Amniotic epithelial cell (primary cell): ENCODE data around the gene FAM234B.
A peak's percentile ranks its signal among the peaks of the same experiment; 100 is the strongest.

Experiments used
- DNase-seq: peaks from one replicate; pipeline ENCODE4 v3.0.0-alpha.2; 2010; ENCODE audit warnings: low read depth

The FAM234B gene

DNA sequence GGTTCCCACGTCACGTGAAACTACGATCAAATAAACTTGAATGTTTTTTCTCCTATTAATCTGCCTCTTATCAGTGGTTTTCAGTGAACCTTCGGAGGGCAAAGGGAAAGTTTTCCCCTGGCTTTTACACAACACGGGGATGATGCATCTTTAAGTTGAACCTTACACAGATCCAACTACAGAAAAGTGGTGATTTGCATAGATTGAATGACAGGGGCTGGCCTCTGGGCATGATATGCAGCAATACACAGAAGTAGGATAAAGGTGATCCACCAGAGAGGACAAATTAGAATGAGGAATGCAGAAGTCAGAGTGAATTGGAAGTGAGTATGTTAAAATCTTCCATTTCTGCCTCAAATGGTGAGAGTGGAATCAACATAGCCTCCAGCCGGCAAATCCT lies 47.7 kb downstream of the FAM234B start:
- peak; percentile 40 for DNase-seq

DNA sequence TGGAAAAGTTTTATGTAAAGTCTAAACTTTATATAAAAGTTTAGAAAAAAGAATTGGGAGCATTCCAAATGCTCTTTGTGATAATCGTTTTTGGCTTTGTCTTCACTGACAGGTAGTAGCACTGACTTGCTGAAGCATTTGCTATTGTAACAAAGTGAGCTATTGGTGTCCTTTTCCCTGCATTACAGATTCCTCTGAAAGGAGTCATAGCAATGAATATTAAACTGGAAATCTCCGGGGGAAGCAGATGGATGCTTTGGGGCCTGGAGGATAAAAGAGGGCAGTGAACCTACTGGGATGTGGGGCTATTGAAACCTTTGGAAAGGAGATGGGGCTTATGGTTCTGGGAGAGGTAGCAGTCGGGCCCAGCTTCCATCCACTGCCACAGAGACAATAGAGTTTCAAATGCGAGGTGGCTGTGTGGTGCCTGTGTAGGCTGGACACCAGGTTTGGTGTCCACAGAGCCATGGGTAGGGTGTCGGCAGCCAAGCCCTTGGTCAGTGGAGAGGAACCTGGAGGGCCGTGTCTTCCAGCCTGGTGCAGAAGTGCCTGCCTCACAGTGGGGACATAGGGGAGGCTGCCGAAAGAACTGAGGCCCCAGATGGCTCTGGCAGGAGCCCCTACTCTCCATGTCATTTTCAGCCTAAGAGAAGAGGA lies 49.1 kb downstream of the FAM234B start:
- no peak for DNase-seq

DNA sequence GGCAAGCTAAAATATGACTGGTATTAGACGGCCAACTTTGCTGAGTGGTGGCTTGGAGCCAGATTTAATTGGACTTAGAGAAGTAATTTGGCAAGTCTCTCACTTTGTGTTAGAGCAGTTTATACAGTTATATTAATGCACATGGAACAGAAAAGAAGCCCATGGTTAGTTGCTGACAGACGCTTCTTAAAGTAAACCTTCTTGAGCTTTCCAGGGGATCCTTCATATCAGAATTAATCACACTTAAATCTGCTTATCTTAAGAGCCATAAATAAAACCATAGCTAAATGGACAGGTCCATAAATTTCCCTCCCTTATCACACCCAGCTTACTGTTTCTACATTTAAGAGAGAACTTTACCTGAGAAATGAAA lies 49.7 kb downstream of the FAM234B start:
- DNase-seq: peak; percentile 82

DNA sequence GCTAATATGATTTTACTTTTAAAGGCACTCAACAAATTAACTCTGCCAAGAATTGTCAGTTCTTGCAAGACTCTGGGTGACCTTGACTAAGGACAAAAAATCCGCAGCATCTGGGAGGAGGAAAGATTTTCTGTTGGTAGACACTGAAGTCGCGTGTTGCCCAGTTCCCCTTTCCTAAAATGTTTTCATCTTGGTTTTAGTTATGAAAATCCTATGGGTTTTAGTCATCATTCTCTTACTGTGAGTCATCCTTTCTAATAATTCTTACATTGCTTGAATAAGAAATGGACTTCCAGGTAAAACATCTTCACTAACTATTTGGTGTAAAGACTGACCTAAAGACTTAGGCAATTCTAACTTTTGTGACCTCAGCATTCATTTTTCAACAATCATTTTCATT lies 50.2 kb downstream of the FAM234B start:
- peak; percentile 52 for DNase-seq

DNA sequence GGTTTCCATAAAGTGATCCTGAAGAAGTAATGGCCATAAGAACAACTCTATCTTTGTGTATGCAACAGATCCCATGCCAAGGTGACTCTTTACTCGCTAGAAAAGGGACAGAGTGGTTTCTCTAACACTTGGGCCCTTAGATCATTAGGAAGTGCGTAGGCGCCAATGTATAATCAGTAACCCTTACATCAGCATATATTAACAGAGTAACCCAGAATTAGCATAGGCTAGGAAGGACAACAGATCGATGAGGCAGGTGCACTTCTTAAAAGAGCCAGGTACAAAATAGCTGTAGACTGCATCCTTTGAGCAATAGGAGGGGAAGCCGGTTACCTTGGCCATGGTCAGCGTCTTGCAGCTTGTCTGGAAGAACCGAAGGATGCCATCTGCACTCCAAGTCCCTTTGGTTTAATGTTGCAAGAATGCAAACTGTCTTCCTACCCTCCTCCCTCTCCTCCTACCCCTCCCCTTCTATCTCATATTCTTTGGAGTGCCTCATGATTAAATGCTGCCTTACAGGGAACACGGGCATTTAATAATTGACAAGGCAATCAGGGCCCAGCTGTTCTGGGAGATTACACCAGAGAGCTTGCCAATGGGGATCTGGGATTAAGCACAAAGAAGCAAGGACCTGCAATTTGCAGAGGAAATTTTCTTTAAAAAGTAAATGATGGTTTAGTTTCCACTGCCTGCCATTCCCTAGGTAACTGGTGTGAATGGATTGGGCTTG lies 51.2 kb downstream of the FAM234B start:
- no peak for DNase-seq

DNA sequence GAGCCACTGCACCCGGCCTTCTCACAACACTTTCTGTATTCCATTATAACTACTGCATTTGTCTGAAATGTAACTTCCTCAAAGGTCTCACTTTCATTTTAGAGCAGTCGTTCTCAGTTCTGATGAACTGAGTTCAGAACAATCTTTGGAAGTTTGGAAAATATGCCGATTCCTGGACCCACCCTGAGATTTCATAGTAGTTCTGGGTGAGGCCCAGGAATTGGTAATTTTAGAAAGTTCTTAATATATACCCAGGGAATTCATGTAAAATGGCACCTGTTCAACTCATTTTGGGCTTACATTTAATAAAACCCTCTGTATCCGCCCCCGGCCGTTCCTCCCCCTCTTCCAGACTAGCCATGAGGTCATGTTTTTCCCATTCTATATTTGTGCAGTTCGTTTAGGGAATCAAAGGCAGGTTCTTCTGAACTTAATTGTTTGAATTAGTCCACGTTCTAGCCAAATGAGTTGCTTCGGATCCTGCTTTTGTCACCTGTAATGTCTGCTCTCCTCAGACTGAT lies 53.4 kb downstream of the FAM234B start:
- DNase-seq: no peak

DNA sequence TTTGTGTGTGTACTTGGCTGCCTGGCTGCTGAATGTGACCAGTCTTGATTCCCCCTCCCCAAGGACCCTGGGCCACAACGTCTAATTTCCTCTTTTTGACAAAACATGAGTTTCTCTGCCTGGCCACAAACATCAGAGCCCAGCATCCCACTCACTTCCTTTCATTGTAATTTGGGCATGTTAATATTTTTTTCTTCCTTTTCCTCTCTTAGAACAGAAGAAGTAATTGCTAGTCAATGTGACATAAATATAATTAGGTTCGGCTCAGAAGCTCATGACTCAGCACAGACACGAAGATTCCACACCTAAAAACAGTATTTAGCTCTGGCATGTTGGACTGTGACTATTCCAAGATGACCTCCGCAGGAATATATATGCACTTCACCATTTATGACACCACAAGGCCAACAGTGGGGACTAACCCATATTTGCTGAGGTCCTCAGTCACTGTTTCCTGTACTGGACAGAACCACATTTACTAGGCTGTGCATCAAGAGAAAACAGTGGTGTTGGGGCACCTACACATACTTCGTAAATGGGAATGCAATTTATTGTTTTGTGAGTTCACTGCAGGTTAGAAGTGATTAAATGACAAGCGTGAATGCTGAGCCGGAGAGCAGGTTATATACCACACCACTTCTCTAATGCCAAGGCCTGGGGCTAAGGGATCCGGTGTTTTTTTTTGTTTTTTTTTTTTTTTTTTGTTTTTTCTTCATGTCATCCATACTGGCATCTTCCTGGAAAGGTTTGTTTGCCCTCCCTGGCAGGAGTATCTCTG lies 55.1 kb downstream of the FAM234B start:
- no peak for DNase-seq

DNA sequence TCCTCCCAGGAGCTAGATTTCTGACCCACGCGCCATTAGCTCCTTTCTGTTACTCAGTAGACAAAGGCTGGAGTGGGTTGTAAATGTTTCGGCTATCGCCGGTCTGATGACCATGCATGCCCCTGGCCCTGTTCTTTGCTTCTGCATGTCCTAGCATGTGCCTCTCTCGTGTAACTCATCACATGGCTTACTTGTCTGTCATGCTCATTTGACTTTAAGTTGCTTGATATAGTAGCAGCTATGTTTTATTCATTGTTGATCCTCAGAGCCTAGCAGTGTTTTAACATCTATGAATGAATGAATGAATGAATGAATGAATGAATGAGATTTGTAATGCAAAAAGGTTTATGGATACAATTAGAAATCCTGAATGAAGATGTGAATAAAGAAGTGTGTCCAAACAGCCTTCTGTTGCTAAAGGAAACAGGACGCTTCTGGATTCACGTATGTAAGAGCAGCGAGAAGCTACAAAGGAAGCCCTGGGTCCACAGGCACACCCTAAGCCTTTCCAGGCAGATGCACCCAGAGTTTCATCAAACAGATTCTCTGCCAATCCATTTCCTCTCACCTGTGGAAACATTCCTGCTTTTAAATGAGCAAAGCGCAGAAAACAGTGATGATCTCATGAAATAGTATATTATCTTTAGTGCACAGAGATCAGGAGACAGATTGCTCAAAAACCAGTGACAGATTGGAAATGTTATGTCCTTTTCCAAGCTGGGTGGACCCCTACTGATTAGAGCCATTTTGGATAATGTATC lies 55.8 kb downstream of the FAM234B start:
- no peak for DNase-seq

DNA sequence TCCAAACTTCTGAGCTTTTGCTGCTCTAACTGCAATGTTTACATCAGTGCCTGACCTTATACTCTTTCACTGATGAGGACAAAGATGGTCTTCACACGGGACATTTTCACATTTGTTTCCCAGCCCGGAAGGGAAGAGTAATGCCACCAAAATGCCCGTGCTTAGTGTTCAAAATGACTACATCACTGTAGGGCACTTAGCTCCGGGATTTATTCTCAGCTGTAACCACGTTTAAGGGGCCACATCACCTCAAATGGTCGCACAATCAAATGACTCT lies 56.4 kb downstream of the FAM234B start:
- no peak for DNase-seq

DNA sequence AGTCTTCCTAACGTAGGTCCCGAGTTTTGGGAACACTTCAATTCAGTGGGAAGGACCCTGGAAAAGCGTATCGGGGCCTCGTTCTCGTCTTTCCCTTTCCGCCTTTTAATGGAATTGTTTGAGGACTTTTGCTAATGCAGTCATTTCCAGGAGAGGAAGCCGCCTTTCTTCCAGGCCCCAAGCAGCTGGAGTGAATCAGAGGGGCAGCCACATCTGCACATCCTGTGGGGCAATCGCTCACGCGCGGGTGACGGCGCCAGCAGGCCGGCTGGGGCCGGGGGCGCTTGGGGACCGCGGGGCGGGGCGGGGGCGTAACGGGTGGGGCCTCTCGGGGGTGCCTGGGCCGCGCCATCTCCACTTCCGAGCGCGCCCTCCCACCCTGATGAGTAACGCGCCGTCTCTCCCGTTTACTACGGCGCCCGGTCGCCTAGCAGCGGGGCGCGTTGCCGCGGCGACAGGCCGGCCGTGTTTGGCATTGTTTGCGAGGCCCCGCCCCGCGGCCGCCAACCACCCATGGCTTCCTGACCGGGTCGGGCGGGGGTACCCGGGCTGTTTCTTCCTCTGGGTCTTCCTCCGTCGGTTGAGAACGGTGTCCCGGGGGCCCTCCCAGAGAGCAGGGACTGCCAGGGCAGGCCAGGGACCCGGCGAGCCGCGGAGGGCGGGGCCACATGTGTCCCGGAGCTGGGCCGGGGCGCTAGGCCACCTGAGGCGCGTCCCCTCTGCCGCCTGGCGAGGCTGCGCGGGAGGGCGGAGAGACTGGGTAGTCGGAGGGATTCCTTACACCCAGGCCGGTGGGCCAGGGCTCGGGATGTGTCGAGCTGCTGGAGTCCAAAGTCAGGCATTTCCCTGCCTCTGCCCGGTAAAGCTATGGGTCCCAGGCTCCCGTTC lies 56.9 kb downstream of the FAM234B start:
- peak; percentile 82 for DNase-seq

DNA sequence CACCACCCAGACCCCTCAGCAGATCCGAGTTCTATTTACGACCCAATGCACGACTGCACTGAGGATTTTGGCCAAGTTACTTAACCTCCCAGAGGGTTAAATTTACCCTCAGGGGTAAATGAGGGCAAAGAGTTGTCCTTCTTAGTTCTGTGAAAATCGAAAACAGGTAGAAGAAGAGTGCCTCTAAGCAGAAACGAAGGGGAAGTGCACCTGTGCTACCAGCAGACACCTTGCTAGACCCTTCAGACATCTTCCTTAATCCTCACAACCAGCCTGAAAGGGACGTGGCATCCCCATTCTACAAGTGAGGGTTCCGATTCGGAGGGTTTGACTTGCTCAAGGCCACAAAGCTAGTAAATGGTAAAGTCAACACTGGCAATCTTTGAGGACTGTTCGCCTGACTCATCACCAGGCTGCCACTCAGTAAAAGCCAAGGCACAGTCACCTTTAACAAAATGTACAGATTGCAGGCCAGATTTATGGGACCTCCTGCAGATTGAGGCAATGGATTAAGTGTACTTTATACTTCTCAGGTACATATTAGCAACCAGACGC lies 57.7 kb downstream of the FAM234B start:
- peak; percentile 69 for DNase-seq

DNA sequence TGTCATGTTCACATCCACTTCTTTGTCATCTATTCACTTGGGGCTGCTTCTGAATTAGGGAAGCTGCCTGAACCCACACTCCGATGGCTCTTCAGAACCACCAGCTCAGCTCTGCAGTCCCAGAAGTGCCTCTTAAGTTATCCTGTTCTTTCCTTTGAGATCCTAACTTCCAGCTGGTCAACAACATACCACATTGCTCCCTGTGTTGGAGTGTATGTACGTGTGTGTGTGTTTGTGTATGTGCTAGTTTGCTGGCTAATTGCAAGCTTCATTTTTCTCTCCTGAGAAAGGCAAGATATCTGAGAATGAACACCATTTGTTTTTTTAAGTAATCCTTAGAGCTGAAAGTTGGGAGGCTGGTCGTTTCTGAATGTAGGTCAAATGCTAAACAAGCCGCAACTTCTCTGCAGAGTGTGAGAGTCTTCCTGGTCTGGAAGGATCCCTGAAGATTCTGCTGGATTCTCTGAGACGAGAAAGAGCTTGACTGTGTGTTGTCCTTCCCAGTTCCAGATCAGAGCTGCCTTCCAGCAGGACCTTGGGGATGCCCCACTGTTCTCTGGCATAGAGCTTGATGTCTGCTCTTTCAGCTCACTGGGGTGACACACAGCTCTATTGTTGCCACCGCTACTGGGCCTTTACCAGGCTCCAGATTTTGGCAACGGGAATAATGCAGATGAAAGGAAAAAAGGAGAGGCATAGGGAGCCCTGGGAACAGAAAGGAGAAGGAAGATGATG lies 58.4 kb downstream of the FAM234B start:
- peak; percentile 87 for DNase-seq

DNA sequence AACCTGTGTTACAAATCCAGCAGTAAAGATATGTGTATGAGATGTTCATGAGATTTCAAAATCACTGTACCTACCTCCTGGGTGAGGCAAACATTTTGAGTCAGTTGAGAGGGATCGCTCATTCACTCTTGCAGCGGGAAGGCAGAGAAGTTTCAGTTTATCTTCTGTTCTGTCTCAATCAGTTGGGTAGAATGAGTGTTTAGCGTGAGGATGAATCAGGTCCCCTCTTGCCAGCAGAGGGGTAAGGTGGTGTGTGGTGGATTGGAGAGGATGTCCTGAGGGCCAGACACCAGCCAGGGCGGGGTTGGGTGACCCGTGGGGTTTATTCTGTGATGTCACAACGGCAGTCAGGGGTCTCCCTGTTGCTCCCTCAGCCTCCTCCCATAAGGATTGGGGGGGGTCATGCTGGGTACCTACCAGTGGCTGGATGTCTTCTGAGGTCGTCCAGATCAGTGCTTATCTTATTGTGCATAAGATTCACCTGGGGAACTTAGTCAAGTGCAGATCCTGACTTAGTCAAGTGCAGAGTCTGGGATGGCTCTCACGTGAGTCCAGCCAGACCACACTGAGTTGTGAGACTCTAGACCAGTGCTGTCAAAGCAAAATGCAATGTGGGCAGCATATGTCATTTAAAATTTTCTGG lies 59.3 kb downstream of the FAM234B start, which contains the start of gene GSG1:
Gene GSG1, minus strand, starts transcription at position 277 of the 643 bp plus-strand sequence. Its CDS starts 155 bp downstream, at position 122.
- DNase-seq: peak; percentile 82

DNA sequence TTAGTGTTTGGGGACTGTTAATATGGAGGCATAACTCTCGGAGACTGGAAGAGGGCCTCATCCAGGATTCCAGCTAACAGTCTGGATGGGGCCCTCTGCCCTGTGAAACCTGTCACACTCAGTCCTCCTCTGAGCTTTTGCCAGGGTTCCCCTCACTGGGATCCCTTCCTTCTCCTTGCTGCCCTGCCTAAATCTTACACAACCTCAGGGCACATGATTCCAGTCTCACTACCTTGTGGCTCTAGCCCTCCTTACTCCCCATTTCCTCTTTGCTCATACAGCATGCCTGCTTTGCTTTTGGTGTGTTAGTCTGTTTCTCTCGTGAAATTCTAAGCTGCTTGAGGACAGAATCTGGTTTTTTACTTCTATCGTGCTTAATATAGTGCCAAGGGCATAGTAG lies 60.2 kb downstream of the FAM234B start:
- DNase-seq: no peak

DNA sequence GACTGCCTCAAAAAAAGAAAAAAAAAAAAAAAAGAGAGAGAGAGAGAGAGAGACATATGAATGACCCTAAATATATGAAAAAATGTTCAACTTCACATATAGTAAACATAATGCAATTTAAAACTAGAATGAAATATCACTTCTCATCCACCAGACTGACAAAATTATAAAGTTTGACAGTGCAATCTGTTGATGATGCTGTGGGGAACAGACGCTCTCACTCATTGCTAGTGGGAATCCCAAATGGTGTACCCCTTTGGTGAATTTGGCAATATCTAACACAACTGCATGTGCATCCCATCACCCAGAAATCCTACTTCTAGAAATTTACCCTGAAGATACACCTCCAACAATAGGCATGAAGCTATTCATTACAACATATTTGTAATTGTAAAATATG lies 61.6 kb downstream of the FAM234B start:
- no peak for DNase-seq

DNA sequence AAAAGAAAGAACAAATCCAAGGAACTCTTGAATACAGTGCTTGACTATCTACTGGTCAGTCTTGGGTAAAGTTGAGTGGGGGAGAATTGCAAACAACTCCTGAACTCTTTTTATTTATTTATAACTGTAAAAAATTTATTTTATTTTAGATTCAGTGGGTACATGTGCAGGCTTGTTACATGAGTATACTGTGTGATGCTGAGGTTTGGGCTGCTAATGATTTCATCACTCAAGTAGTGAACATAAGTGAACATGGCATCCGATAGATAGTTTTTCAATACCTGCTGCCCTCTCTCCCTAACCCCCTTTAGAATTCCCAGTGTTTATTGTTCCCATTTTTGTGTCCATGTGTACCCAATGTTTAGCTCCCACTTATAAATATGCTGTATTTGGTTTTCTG lies 62.5 kb downstream of the FAM234B start:
- no peak for DNase-seq

DNA sequence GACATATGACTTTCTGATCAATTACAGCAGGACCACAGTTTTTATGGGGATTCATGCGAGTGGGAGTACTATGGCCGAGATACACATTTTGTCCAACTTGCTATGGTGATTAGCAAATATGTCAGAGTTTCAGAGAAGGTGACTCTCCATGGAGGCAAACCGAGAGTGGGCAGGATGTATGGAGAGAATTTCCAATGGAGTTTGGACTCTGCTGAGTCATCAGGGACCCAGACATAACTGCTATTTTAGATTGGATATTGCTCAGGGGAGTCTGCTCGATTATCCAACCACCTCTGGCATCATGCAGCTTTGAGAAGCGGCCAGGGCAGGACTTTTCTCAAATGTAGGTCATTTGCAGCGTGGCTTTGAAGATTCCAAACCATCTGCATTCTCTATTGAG lies 68.8 kb downstream of the FAM234B start:
- no peak for DNase-seq

DNA sequence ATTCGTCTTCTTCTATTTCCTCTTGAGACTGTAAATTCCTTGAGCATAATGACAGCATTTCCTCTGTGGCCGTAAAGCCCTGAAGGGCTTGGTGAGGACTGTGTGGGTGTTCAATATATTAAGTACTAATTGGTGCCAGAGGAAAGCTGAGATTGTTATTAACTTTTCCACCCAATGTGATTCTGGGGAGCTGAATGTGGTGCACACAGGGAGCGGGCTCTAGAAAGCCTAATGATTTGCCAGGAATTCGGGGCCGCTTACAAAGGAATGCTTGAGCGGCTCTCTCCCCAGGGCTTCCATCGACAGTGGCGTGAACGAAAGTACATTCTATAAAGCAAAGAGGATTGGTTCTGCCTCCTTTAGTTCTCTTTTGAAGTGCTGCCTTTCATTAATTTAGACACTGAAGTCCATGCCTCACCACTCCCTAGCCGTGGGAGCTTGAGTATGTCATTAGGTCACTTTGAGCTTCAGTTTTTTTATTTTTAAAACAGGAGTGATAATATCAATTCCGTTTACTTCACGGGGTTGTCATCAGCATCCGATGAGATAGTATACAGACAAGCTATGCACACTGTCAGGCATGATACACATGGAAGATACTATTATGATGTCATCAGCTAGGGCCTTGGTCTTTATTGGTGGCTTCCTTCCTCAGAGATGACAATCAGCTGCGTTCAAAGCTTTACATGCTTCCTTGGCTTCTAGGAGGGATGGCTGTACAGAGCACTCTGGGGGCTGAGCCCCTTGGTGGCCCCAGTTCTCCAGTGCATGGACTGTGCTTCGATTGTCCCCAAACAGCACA lies 70.3 kb downstream of the FAM234B start:
- DNase-seq: no peak

DNA sequence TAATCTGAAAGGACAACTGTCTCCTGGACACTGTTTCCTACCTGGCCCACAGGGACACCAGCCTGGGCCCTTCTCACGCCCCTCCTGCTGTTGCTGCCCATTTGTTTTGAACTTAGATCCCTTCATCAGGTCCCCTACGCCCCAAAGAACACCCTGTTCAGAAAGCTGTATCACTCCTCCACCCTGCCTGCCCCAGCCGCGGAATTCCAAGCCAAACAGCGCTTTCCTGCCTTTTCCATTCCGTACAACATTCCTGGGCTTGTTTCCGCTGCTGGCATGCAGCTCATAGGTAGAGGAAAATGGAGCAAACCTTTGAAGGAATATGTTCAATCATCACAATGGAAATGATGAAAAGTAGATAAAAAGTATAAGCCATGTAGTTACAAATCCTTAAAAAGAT lies 72.1 kb downstream of the FAM234B start:
- DNase-seq: no peak
